Measurements from ENCODE around the gene TMEM269. TPM values are rescaled to one million over a fixed set of nuclear protein-coding genes. Genes with fewer than 3 reads are reported as not detected.
"Not testable (repeated sequence)": the region's sequence is repeated elsewhere in the genome, so short reads cannot be mapped to it uniquely, and the experiment has no call there.

The TMEM269 gene
- total RNA-seq, 1 experiment from 2014 or later = 1.7 TPM

DNA sequence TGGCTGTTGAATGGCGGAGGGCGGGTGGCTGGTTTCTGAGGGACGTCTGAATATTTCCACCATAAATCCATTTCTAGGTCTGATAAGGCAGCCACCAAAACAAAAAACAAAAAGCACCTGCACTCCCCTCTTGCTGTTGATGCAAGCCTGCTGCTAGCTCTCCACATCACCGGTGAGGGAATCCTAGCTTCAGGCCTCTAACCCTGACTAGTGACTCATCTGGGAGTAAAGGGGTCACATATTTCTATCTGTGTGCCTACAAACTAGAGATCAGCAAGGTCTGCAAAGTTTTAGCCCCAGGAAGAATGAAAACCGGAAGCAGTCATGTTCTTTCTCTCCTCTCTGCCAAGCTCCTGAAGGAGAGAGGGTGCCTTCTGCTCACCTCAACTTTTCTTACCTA is 21.8 kb downstream of the TMEM269 start:
- Histone ChIP-seq H3K36me3 (ENCODE audit: insufficient read depth, low read length, poor library complexity, severe bottlenecking) (no peaks in the 10 kb centered on the region), H3K9me3 (ENCODE audit: low read depth, low read length, poor library complexity, severe bottlenecking) (no peaks in the 10 kb centered on the region), H3K27ac (ENCODE audit: low read depth, low read length, poor library complexity, severe bottlenecking) (no peak overlapping the region), H3K27me3 (replicated peaks; ENCODE audit: insufficient read depth, low read depth, low read length, poor library complexity) (no peaks in the 10 kb centered on the region), H3K4me1 (ENCODE audit: insufficient read depth, low read length, poor library complexity, severe bottlenecking) (no peaks in the 10 kb centered on the region), H3K4me3 (ENCODE audit: low read depth, low read length, poor library complexity, severe bottlenecking) (no peak overlapping the region)
- ChIA-PET POLR2A (ENCODE audit: low non-redundant PET) (interaction anchor here (0.6 kb wide), 1 partner anchor 300 kb away, joined by 4 read pairs; no protein-coding TSS in a partner anchor), CTCF (no interaction called here)
- intact Hi-C loops (cut with micrococcal nuclease; ENCODE audit: unreplicated experiment) = no loop called here
- DNase-seq (ENCODE audit: low spot score) = no peak
- no TSS peak for BruUV-seq (replicated peaks)
- TF ChIP-seq EZH2 (IDR thresholded peaks at IDR 0.05; ENCODE audit: borderline replicate concordance, low read depth, low read length, poor library complexity, severe bottlenecking) = no peak
- TF ChIP-seq, protein P1, sequence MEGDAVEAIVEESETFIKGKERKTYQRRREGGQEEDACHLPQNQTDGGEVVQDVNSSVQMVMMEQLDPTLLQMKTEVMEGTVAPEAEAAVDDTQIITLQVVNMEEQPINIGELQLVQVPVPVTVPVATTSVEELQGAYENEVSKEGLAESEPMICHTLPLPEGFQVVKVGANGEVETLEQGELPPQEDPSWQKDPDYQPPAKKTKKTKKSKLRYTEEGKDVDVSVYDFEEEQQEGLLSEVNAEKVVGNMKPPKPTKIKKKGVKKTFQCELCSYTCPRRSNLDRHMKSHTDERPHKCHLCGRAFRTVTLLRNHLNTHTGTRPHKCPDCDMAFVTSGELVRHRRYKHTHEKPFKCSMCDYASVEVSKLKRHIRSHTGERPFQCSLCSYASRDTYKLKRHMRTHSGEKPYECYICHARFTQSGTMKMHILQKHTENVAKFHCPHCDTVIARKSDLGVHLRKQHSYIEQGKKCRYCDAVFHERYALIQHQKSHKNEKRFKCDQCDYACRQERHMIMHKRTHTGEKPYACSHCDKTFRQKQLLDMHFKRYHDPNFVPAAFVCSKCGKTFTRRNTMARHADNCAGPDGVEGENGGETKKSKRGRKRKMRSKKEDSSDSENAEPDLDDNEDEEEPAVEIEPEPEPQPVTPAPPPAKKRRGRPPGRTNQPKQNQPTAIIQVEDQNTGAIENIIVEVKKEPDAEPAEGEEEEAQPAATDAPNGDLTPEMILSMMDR (conservative IDR thresholded peaks at IDR 0.05; ENCODE audit: low read depth, low read length) = no peak

DNA sequence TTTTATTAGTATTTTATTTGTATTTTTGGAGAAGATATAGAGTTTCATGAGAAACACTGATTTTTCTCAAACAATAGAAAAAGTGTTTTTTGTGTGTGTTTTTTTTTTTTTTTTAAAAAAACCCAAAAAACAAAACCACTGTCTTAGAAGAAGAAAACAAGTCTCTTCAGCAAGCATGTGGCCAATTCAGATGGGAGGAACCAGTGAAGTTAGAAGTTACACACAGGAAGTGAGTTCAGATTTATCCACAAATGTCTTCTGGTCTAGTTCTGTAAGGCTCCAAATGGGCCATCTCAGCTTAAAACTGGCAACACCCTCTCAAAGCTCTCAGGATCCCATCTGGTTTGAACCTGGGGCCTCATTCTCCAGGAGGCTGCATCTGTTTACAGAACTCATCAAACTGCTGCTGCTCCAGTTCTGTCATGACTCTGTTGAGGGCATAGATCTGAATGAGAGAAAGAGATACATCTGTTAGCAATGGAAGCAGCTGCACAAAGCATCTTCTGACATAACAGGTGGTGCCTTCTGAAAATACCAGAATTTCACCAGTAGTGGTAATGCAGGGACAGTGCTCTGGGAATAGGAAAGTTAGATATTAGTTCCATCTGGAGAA is 22.4 kb downstream of the TMEM269 start:
- Histone ChIP-seq H3K27ac (ENCODE audit: low read depth, low read length, poor library complexity, severe bottlenecking) (no peak overlapping the region), H3K36me3 (ENCODE audit: insufficient read depth, low read length, poor library complexity, severe bottlenecking) (no peaks in the 10 kb centered on the region), H3K27me3 (replicated peaks; ENCODE audit: insufficient read depth, low read depth, low read length, poor library complexity) (no peaks in the 10 kb centered on the region), H3K9me3 (ENCODE audit: low read depth, low read length, poor library complexity, severe bottlenecking) (no peaks in the 10 kb centered on the region), H3K4me3 (ENCODE audit: low read depth, low read length, poor library complexity, severe bottlenecking) (no peak overlapping the region), H3K4me1 (ENCODE audit: insufficient read depth, low read length, poor library complexity, severe bottlenecking) (no peaks in the 10 kb centered on the region)
- no TSS peak for BruUV-seq (replicated peaks)
- TF ChIP-seq, protein P1 (conservative IDR thresholded peaks at IDR 0.05; ENCODE audit: low read depth, low read length) = no peak
- no peak for TF ChIP-seq EZH2 (IDR thresholded peaks at IDR 0.05; ENCODE audit: borderline replicate concordance, low read depth, low read length, poor library complexity, severe bottlenecking)
- CTCF ChIA-PET = no interaction called here
- no peak for DNase-seq (ENCODE audit: low spot score)
- intact Hi-C loops (cut with micrococcal nuclease; ENCODE audit: unreplicated experiment) = no loop called here
- POLR2A ChIA-PET (ENCODE audit: low non-redundant PET) = no interaction called here

DNA sequence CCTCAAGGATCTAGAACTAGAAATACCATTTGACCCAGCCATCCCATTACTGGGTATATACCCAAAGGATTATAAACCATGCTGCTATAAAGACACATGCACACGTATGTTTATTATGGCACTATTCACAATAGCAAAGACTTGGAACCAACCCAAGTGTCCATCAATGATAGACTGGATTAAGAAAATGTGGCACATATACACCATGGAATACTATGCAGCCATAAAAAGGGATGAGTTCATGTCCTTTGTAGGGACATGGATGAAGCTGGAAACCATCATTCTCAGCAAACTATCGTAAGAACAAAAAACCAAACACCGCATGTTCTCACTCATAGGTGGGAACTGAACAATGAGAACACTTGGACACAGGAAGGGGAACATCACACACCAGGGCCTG is 30.0 kb downstream of the TMEM269 start:
- intact Hi-C loops (cut with micrococcal nuclease; ENCODE audit: unreplicated experiment); CTCF ChIA-PET; DNase-seq (ENCODE audit: low spot score); H3K36me3 ChIP-seq (ENCODE audit: insufficient read depth, low read length, poor library complexity, severe bottlenecking); H3K4me3 ChIP-seq (ENCODE audit: low read depth, low read length, poor library complexity, severe bottlenecking); H3K9me3 ChIP-seq (ENCODE audit: low read depth, low read length, poor library complexity, severe bottlenecking); H3K27me3 ChIP-seq (replicated peaks; ENCODE audit: insufficient read depth, low read depth, low read length, poor library complexity); BruUV-seq (replicated peaks); POLR2A ChIA-PET (ENCODE audit: low non-redundant PET); H3K27ac ChIP-seq (ENCODE audit: low read depth, low read length, poor library complexity, severe bottlenecking): not testable (repeated sequence)
- H3K4me1 ChIP-seq (ENCODE audit: insufficient read depth, low read length, poor library complexity, severe bottlenecking) = peaks cover 14% of the 10 kb centered on the region

GRCh38 chr1:42815941-42816584 is 31.3 kb downstream of the TMEM269 start:
- POLR2A ChIA-PET (ENCODE audit: low non-redundant PET) = no interaction called here

More at GRCh38 chr1:42815941-42816584, 31.3 kb downstream of the TMEM269 start:
- H3K36me3 ChIP-seq (ENCODE audit: insufficient read depth, low read length, poor library complexity, severe bottlenecking) = peaks cover 7% of the 10 kb centered on the region
- peak overlapping the region; percentile 71 for H3K4me3 ChIP-seq (ENCODE audit: low read depth, low read length, poor library complexity, severe bottlenecking)
- H3K27me3 ChIP-seq (replicated peaks; ENCODE audit: insufficient read depth, low read depth, low read length, poor library complexity) = no peaks in the 10 kb centered on the region
- H3K9me3 ChIP-seq (ENCODE audit: low read depth, low read length, poor library complexity, severe bottlenecking) = no peaks in the 10 kb centered on the region
- TSS peak; percentile 68 for BruUV-seq (replicated peaks)
- peak; percentile 11 for DNase-seq (ENCODE audit: low spot score)
- CTCF ChIA-PET = no interaction called here
- TF ChIP-seq, protein P1 (conservative IDR thresholded peaks at IDR 0.05; ENCODE audit: low read depth, low read length) = no peak
- no peak for TF ChIP-seq EZH2 (IDR thresholded peaks at IDR 0.05; ENCODE audit: borderline replicate concordance, low read depth, low read length, poor library complexity, severe bottlenecking)
- intact Hi-C loops (cut with micrococcal nuclease; ENCODE audit: unreplicated experiment) = no loop called here
- peak overlapping the region; percentile 97 for H3K27ac ChIP-seq (ENCODE audit: low read depth, low read length, poor library complexity, severe bottlenecking)
- H3K4me1 ChIP-seq (ENCODE audit: insufficient read depth, low read length, poor library complexity, severe bottlenecking) = peaks cover 24% of the 10 kb centered on the region

Measured in A673 (cell line).